ENCODE data around the gene ZNF48. TPM values are rescaled to one million over a fixed set of nuclear protein-coding genes. Genes with fewer than 3 reads are reported as not detected.
A peak's percentile ranks its signal among the peaks of the same experiment; 100 is the strongest.

The ZNF48 gene
- total RNA-seq, 1 experiment from 2014 or later, result 57.3 TPM

DNA sequence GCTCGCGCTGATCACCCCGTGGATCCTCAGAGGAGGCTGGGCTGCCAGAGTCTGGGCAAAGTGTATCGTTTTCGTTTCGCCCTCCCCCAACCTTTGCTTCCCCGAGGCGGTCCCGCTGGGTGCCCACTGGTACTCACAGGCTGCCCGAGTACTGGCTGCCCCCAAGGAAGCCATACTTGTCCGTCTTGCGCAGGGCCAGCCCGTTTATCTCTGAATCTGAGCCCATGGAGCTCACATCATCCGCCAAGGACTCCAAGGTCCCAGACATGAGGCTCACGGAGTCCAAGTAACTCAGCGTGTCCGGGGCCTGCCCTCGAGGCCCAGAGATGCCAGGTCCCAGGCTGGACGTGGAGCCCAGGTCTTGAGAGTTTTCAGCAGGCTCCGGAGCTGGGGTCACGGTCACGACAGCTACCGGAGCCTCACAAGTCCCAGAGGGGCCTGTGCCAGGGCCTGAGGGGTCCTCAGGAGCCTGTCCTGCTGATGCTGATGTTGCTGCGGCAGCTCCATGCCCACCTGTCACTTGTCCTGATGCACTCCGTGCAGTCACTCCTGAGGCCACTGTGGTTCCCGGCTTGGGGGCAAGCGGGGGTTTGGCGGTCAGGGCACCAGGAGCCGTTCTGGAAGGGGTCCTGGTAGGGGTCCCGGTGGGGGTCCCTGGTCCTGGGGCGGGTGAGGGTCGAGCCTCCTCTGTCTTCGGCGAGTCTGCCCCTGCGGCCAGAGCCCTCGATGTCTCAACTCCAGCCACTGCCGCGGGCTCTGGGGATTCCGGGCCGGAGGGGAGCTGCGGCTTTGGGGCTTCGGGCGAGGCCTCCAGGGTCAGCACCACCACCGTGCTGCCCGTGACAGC is 25.9 kb upstream of the ZNF48 start:
- H3K18ac ChIP-seq (ENCODE audit: insufficient read length, low read depth, low read length), result no peak overlapping the region
- H3K9ac ChIP-seq (ENCODE audit: extremely low read depth, insufficient read length, low read length), result peak overlapping the region; percentile 40
- no CpG with 5 or more reads among the region's 45 CpGs for WGBS (ENCODE audit: extremely low coverage, insufficient read length, low lambda C conversion rate)
- TF ChIP-seq, protein P1, sequence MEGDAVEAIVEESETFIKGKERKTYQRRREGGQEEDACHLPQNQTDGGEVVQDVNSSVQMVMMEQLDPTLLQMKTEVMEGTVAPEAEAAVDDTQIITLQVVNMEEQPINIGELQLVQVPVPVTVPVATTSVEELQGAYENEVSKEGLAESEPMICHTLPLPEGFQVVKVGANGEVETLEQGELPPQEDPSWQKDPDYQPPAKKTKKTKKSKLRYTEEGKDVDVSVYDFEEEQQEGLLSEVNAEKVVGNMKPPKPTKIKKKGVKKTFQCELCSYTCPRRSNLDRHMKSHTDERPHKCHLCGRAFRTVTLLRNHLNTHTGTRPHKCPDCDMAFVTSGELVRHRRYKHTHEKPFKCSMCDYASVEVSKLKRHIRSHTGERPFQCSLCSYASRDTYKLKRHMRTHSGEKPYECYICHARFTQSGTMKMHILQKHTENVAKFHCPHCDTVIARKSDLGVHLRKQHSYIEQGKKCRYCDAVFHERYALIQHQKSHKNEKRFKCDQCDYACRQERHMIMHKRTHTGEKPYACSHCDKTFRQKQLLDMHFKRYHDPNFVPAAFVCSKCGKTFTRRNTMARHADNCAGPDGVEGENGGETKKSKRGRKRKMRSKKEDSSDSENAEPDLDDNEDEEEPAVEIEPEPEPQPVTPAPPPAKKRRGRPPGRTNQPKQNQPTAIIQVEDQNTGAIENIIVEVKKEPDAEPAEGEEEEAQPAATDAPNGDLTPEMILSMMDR (conservative IDR thresholded peaks at IDR 0.05), result no peak
- Mint-ChIP-seq H3K4me1 (peaks cover 32 to 34% of the 10 kb centered on the region in 2 experiments), H3K36me3 (ENCODE audit: insufficient read depth in 1 of 3, low read depth in 3 of 3) (peaks cover 6 to 16% (median 15%) of the 10 kb centered on the region in 3 experiments; a peak in 6 of 7 replicates), H3K27ac (peak overlapping the region in 1 of 3 experiments; percentile 64; a peak in 2 of 7 replicates), H3K27me3 (ENCODE audit: low read depth) (peaks cover 2% of the 10 kb centered on the region; the same call in 1 of the 2 replicates), H3K9me3 (peaks cover 0 to 3% of the 10 kb centered on the region in 2 experiments; a peak in 3 of 5 replicates), H3K4me3 (peak overlapping the region; percentile 75 to 84)
- no peak overlapping the region for H2AFZ ChIP-seq (ENCODE audit: low read length)
- no peaks in the 10 kb centered on the region for H4K20me1 ChIP-seq (ENCODE audit: control insufficient read depth, insufficient read depth, insufficient read length)
- peaks cover 3% of the 10 kb centered on the region for H3K79me1 ChIP-seq (ENCODE audit: insufficient read depth, low read depth, low read length, poor library complexity, severe bottlenecking)
- H3K27ac ChIP-seq (ENCODE audit: insufficient read length, low read depth, low read length), result no peak overlapping the region
- no peak overlapping the region for H3K4ac ChIP-seq (ENCODE audit: low read depth, low read length)
- no peaks in the 10 kb centered on the region for H3K9me3 ChIP-seq (ENCODE audit: control insufficient read depth, low read depth, low read length)
- DNase-seq, result no peak
- peaks cover 10% of the 10 kb centered on the region for H3K23me2 ChIP-seq (ENCODE audit: insufficient read length, low read depth, low read length, poor library complexity, severe bottlenecking)
- H3T11ph ChIP-seq (ENCODE audit: low read length), result no peak overlapping the region
- H3K23ac ChIP-seq (ENCODE audit: insufficient read length, low read depth, low read length), result no peak overlapping the region
- no peak overlapping the region for H4K8ac ChIP-seq (replicated peaks; ENCODE audit: insufficient read length, low read depth, low read length)
- no peak overlapping the region; the same call in 1 of the 2 replicates for H3K14ac ChIP-seq (ENCODE audit: insufficient read depth, low read length)
- H3K79me2 ChIP-seq (ENCODE audit: insufficient read depth, low read length), result no peaks in the 10 kb centered on the region; the same call in none of the 2 replicates
- H3K27me3 ChIP-seq (ENCODE audit: insufficient read depth, low read length), result no peaks in the 10 kb centered on the region
- no peak overlapping the region for H2BK15ac ChIP-seq (ENCODE audit: low read depth, low read length)
- peaks cover 6% of the 10 kb centered on the region for H3K4me1 ChIP-seq (ENCODE audit: insufficient read depth, low read length)
- no peak overlapping the region for H2AK5ac ChIP-seq (ENCODE audit: insufficient read length, low read length)
- no peak overlapping the region for H2BK12ac ChIP-seq (ENCODE audit: insufficient read length, low read depth, low read length)
- no peak overlapping the region for H2BK5ac ChIP-seq (ENCODE audit: insufficient read length, low read length)
- H3K4me2 ChIP-seq (ENCODE audit: insufficient read depth, insufficient read length, low read length), result peak overlapping the region; percentile 80
- H2BK120ac ChIP-seq (ENCODE audit: low read depth, low read length, poor library complexity, severe bottlenecking), result no peak overlapping the region
- no peak overlapping the region for H3K56ac ChIP-seq (ENCODE audit: insufficient read length, low read depth, low read length)
- H2BK20ac ChIP-seq (ENCODE audit: low read depth, low read length, poor library complexity, severe bottlenecking), result no peak overlapping the region
- no peak overlapping the region for H4K91ac ChIP-seq (ENCODE audit: insufficient read length, low read depth, low read length)
- no peak overlapping the region for H4K5ac ChIP-seq (ENCODE audit: insufficient read length, low read depth, low read length)
